ENCODE measurements around the gene PROM1.

PROM1 gene

GRCh38 chr4:16120720-16121119 is 36.9 kb upstream of the PROM1 start:
- DNase-seq (ENCODE audit: extremely low read depth, insufficient read length) = peak; percentile 1
- no peak overlapping the region for H3K4me3 ChIP-seq (replicated peaks; ENCODE audit: low read depth, low read length)
- H3K36me3 ChIP-seq (ENCODE audit: control insufficient read depth, insufficient read depth, low read length) = no peaks in the 10 kb centered on the region
- TF ChIP-seq, protein P1, sequence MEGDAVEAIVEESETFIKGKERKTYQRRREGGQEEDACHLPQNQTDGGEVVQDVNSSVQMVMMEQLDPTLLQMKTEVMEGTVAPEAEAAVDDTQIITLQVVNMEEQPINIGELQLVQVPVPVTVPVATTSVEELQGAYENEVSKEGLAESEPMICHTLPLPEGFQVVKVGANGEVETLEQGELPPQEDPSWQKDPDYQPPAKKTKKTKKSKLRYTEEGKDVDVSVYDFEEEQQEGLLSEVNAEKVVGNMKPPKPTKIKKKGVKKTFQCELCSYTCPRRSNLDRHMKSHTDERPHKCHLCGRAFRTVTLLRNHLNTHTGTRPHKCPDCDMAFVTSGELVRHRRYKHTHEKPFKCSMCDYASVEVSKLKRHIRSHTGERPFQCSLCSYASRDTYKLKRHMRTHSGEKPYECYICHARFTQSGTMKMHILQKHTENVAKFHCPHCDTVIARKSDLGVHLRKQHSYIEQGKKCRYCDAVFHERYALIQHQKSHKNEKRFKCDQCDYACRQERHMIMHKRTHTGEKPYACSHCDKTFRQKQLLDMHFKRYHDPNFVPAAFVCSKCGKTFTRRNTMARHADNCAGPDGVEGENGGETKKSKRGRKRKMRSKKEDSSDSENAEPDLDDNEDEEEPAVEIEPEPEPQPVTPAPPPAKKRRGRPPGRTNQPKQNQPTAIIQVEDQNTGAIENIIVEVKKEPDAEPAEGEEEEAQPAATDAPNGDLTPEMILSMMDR (IDR thresholded peaks at IDR 0.05; ENCODE audit: insufficient read depth, low read length, poor library complexity, severe bottlenecking) = no peak
- H3K27me3 ChIP-seq (replicated peaks; ENCODE audit: control insufficient read depth, insufficient read depth, low read length) = no peaks in the 10 kb centered on the region

- no peak for DNase-seq (ENCODE audit: extremely low read depth, insufficient read length)
- H3K27me3 ChIP-seq (replicated peaks; ENCODE audit: control insufficient read depth, insufficient read depth, low read length) = no peaks in the 10 kb centered on the region
- TF ChIP-seq, protein P1 (IDR thresholded peaks at IDR 0.05; ENCODE audit: insufficient read depth, low read length, poor library complexity, severe bottlenecking) = no peak
Measured at GRCh38 chr4:16119981-16120380, 36.2 kb upstream of the PROM1 start.

GRCh38 chr4:16118090-16118489 is 34.3 kb upstream of the PROM1 start:
- H3K36me3 ChIP-seq (ENCODE audit: control insufficient read depth, insufficient read depth, low read length) = no peaks in the 10 kb centered on the region
- TF ChIP-seq, protein P1 (IDR thresholded peaks at IDR 0.05; ENCODE audit: insufficient read depth, low read length, poor library complexity, severe bottlenecking) = no peak
- H3K27me3 ChIP-seq (replicated peaks; ENCODE audit: control insufficient read depth, insufficient read depth, low read length) = no peaks in the 10 kb centered on the region
- no peak overlapping the region for H3K4me3 ChIP-seq (replicated peaks; ENCODE audit: low read depth, low read length)
- DNase-seq (ENCODE audit: extremely low read depth, insufficient read length) = no peak

More at GRCh38 chr4:16119981-16120380, 36.2 kb upstream of the PROM1 start:
- no peak overlapping the region for H3K4me3 ChIP-seq (replicated peaks; ENCODE audit: low read depth, low read length)
- H3K36me3 ChIP-seq (ENCODE audit: control insufficient read depth, insufficient read depth, low read length) = no peaks in the 10 kb centered on the region

DNA sequence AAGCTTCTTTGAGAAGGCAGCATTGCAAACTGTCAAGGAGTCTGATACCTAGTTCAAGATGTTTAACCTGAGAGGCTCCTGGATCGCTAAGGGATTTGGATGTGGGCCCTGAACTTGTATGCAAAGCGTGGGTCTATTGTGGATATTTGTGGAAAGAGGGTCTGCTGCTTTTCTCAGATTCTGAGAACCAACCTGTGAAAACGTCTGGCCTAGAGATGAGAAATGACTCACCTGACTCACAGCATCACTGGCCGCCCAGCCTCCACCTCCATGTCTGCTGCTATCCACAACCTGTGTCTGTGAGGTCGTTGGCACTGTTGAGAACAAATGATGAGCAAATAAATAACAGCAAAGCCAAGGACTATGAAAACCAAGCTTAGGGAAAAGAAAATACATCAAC is 33.3 kb upstream of the PROM1 start:
- no peak for DNase-seq (ENCODE audit: extremely low read depth, insufficient read length)
- no peak overlapping the region for H3K4me3 ChIP-seq (replicated peaks; ENCODE audit: low read depth, low read length)
- TF ChIP-seq, protein P1 (IDR thresholded peaks at IDR 0.05; ENCODE audit: insufficient read depth, low read length, poor library complexity, severe bottlenecking) = no peak
- no peaks in the 10 kb centered on the region for H3K27me3 ChIP-seq (replicated peaks; ENCODE audit: control insufficient read depth, insufficient read depth, low read length)
- H3K36me3 ChIP-seq (ENCODE audit: control insufficient read depth, insufficient read depth, low read length) = no peaks in the 10 kb centered on the region

DNA sequence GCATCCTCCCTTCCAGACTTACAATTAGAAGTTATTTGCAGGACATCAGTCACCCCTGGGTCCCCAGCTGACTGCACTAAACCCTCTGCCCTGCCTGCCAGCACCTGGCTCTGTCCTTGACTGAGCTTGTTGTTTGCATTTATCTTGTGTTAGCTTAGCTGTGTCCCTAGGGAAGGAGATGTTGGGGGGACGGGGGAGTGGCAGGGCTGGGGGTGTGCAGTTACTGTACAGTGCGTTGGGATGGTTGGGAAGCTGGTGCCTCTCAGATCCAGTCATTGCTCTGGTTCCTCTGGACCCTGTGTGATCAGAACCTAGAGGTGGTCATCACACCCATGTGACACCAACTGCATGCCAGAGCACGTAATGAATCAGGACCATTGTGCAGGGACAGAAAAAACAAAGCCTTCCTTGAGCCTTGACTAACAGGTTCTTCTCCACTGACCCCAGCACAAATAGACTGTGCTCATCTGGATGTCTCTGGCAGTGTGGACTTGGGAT is 32.7 kb upstream of the PROM1 start:
- no peaks in the 10 kb centered on the region for H3K36me3 ChIP-seq (ENCODE audit: control insufficient read depth, insufficient read depth, low read length)
- TF ChIP-seq, protein P1 (IDR thresholded peaks at IDR 0.05; ENCODE audit: insufficient read depth, low read length, poor library complexity, severe bottlenecking) = no peak
- no peak overlapping the region for H3K4me3 ChIP-seq (replicated peaks; ENCODE audit: low read depth, low read length)
- no peaks in the 10 kb centered on the region for H3K27me3 ChIP-seq (replicated peaks; ENCODE audit: control insufficient read depth, insufficient read depth, low read length)
- DNase-seq (ENCODE audit: extremely low read depth, insufficient read length) = no peak

DNA sequence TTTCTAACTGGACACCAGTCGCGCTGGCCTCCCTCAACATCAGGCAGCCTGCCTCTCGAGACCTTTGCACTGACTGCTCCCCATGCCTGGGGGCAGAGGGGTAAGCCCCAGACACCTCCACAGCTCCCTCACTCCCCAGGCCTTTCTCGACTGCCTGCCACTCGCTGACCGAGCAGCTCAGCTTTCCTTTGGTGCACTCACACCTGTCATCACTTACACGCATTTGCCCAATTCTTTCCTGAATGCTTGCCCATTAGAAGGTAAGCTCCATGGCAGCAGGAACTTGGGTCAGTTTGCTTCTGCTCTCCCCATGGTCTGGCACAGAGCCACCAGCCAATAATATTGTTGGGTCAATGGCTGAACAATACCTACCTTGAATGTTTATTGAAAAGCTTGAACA is 32.2 kb upstream of the PROM1 start:
- no peak for DNase-seq (ENCODE audit: extremely low read depth, insufficient read length)
- H3K36me3 ChIP-seq (ENCODE audit: control insufficient read depth, insufficient read depth, low read length) = no peaks in the 10 kb centered on the region
- TF ChIP-seq, protein P1 (IDR thresholded peaks at IDR 0.05; ENCODE audit: insufficient read depth, low read length, poor library complexity, severe bottlenecking) = no peak
- H3K4me3 ChIP-seq (replicated peaks; ENCODE audit: low read depth, low read length) = no peak overlapping the region
- no peaks in the 10 kb centered on the region for H3K27me3 ChIP-seq (replicated peaks; ENCODE audit: control insufficient read depth, insufficient read depth, low read length)

All from GM06990 (cell line).